HTERT RPE-1 (cell line): Measurements from ENCODE around the gene NOM1.

ENCODE experiments used
- in situ Hi-C: fragments of 300-500 bp; cut with MboI; formaldehyde crosslinking; loops from 4 replicates; pipeline ENCODE4 v1.14.3; 2020; ENCODE audit warnings: low sequenced_read_pairs

NOM1 gene

DNA sequence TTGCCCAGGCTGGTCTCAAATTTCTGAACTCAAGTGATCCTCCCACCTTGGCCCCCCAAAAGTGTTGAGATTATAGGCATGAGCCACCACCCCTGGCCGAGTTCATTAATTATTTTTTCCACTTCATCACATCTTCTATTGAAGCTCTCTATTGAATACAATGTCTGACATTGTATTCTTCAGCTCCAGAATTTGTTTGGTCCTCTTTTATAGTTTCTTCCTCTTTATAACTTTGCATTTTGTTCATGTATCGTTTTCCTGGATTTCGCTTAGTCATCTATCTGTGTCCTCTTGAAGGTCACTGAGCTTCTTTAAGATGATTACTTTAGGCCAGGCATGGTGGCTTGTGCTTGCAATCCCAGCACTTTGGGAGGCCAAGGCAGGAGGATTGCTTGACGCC is 30.2 kb downstream of the NOM1 start:
- in situ Hi-C loops: no loop called here

DNA sequence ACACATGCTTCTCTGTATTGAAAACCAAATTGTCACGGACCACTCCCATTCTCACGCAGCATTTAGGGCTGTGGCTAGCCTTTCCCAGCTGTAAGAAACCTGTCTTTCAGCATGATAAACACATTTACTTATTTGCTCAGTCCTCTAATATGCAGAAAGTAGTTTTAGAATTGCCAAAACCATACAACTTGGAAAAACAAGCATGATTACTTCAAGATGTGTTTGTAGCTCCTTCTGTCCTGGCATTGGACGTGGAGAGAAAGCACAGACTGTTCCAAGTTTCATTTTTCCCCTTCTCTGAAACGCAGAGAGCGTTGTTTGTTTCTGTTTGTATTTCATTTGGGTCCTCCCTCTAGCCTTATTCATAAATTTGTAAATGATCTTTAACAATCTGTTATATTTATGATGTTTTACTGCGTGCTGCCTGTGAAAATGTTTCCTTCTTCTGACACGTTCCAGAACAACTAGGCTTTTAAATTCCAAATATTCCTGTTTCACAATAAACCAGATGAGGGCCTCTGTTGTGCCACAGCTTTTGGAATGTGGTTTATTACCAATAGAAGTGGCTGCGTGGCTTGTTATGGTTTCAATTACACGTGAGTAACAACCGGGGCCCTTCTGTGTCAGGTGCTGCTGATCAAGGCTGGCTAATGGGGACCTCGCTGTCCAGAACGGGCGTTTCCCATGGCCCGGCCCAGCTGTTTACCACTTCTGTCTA is 34.8 kb downstream of the NOM1 start:
- in situ Hi-C loops: no loop called here

DNA sequence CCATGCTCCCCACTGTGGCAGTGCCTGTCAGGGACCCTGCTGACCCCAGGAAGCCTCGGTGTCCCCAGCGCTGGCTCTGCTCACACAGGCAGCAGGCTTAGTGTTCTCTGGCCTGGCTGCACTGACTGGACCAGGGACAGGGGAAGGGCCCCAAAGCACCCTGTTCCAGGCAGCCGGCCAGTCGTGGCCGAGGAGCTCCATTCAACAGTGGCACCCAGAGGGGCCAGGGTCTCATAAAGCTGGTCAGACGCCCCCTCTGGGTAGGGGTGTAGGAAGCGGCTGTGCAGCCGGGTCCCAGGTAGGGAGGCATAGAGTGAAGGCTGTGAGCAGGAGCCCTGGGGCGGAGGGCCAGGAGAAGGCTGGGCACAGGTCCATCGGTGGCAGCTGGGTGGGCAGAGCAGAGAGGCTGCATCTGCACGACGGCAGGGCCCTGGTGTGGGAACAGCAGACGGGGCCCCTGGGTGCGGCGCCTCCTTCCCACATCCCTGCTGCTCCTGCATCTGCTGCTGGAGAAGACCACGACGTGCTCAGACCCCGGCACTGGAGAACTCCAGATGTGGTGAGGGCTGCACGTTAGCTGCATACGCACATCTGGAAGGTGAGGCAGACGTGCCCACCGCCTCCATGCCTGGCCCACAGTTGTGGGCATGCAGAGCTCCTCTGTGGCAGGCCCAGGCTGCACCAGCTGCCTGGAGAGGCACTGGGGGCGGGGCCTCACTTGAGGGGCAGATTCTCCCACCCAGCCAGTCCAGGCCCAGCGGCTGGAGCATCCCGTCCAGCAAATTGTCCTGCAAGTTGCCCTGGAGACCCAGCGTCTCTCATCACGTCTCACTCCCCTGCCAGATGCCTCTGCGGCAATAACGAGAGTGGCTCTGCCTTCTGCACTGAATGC is 35.8 kb downstream of the NOM1 start:
- in situ Hi-C loops: no loop called here

DNA sequence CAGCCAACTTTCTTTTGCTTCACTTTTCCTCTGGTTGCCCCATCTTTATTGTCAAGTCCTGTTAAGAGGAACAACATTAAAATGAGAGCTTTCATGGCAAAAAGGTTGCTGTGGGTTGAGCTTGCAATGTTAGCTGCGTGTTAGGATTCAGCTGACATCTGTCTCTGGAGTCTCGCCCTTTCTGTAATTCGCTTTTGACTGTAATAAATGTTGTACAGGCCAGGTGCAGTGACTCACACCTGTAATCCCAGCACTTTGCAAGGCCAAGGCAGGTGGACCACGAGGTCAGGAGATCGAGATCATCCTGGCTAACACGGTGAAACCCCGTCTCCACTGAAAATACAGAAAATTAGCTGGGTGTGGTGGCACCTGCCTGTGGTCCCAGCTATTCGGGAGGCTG is 36.9 kb downstream of the NOM1 start:
- in situ Hi-C loops: no loop called here

DNA sequence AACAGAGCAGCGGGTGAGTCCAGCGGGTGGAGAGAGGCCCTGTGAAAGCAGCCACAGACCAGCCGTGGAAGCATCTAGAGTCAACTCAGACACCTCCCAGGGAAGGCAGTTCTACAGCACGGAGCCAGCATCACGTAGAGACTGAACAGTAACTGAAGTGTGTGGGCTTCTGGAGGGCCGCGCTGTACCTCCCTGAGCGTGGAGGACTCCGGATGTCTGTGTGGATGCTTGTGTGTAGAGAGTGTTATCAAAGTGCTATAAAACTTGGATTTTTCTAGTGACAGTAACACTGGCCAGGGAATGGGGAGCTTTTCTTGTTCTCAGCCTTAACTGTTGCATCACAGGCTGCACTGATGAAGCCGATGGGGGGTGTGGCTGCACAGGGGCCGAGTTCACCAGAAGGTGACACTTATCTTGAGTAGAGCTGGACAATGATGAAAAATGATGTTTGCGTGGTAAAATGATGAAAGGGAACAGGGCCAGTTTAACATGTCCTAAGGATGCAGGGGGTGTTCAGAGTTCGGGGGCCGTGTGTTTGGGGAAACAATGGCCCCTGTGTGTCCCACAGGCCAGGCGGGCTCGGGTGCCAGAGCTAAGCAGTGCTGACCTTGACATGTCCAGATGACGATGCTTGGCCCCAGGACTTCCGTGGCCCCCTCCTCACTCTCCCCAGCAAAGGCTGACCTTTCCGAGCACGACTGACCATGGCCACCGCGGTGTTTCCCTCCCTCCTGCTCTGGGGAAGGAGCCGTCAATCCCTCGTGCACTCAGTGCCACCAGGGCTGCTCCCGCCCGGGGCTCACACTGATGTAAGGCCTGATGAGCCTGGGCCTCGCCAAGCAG is 39.1 kb downstream of the NOM1 start:
- in situ Hi-C loops: no loop called here

DNA sequence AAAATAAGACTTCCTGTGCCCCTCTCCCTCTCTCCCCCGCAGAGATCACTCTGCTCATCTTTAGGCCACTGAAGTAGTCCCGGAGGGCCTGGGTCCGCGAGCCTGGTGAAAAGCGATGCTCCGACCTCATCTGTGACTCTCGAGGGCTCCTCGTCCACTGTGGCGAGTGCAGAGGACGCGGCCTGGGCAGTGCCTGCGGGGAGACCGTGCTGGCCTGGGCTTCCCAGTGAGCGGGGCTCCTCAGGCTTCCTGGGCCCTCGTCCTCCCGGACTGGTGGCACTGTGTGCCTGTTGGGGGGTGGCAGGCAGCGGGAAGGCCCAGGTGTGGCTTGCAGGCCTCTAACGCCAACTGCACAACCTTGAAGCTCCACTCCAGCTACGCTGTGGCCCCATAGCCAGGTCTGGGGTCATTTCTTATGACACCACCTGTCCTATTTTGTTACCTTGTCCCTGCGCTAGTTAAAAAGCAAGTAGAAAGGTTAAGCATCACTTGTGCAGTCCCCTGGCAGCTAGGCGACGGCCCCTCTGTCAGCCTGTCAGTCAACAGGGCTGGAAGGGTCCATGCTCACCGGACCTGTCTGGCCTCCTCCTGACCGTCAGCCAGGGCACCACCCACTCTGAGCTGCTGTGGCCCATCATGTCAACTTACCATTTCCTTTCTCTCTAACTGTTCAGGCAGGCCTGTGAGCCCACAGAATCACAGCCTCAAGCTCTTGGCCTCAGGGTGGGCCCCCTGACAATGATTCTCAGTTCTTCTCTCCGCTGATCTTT is 40.4 kb downstream of the NOM1 start:
- in situ Hi-C loops: no loop called here

DNA sequence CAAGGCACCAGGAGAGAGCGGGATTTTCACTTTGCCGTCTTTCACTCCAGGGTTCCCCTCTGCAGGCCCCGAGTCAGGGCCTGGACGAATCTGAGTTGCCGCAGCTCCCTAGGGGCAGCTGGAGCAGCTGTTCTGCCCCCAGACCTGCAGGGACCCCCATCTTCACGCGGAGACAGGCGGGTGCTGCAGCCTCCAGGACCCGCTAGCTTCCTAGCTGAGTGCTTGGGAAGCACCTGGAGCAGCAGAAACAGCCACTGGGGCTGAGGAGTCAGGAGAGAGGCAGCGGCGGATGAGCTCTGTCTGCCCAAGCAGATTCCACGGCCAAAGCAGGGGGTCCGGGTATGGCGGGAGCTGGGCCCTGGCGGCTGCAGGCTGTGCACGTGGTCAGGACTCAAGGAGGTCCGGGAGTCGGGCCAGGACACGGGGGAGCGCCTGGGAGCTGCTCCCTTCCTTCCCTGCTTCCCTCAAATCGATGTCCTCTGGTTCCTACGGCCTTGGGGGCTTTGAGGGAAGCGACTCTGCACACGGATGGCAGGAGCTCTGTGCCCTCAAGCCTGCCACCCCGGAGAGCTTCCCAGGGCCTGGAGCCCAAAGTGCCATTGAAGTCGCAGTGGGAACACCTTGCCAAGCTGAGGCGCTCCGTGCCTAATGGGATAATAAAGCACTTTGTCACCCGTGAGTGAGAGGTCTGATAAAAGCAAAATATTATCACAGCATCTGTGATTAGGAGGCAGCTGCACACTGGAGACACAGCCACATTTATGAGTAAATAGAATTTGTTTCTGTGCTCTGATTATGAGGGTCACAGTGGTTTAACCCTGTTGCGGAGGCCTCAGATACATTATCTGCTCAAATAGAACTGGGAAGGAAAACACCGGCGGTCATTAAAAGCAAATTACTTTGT is 43.8 kb downstream of the NOM1 start:
- in situ Hi-C loops: no loop called here

DNA sequence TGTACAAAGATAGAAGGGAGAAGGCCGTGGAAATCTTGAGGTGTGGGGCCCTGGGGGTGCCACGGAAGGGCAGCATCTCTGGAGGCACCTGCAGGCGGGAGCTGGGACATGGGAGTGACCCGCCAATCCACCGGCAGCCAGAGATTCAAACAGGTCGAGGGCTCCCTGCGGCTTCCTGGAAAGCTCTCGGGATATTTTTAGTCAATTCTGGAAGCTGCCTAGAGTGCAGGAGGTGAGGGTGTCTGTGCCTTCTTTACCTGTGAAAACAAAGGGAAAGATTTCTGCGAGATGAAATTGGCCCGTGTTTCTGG is 44.4 kb downstream of the NOM1 start:
- in situ Hi-C loops: no loop called here

DNA sequence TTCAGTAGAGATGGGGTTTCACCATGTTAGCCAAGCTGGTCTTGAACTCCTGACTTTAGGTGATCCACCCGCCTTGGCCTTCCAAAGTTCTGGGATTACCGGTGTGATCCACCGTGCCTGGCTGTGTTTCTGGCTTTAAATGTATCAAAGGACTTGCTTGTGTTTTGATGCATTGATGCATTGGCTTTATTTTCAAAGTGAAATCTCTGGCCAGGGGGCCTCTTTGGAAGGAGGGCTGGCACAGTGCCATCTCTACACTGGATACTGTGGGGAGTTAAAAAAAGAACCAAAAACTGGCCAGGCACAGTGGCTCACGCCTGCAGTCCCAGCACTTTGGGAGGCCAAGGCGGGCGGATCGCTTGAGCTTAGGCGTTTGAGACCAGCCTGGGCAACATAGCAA is 44.9 kb downstream of the NOM1 start:
- in situ Hi-C loops: no loop called here

DNA sequence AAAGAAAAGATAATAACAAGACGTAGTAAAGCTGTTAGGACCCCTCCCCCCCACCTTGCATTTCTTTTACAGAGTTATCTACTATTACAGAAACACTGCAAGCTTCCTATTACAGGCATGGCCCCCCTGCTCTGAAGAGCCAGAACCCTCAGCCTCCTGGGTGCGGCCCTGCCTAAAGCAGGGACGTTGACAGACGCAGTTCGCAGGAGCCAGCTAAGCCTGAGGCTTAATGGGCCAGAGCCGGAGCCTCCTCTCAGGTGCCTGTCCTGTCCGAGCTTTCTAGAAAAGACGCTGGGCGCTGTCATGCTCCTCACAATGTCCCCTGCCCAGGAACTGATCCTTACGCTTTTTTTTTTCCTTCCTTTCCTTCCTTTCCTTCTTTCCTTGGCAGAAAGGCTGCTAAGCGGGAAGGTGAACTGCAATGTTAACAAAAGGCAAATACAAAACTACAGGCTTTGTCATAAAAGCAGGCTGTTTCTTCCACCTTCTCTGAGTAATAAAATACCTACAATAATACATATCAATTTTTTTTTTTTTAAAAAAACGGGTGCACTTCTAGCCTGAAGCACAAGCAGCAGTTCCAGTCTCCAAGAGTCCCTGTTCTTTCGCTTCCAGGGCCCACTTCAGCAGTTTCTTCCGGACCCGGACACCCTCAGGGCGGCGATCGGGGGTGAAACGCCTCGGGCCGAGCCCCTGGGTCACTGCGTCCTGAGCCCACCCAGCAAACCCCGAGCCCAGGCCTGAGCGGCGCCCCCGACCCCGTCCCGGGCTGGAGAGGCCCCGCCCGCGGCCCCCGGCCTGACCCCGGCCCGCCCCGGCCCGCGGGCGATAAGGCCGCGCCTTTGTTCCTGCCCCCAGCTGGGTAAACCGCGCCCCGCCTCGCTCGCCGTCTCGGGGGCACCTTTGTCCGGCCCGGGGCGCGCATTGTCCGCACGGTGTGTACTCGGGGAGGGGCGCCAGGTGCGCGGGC is 49.8 kb downstream of the NOM1 start:
- in situ Hi-C loops: no loop called here

DNA sequence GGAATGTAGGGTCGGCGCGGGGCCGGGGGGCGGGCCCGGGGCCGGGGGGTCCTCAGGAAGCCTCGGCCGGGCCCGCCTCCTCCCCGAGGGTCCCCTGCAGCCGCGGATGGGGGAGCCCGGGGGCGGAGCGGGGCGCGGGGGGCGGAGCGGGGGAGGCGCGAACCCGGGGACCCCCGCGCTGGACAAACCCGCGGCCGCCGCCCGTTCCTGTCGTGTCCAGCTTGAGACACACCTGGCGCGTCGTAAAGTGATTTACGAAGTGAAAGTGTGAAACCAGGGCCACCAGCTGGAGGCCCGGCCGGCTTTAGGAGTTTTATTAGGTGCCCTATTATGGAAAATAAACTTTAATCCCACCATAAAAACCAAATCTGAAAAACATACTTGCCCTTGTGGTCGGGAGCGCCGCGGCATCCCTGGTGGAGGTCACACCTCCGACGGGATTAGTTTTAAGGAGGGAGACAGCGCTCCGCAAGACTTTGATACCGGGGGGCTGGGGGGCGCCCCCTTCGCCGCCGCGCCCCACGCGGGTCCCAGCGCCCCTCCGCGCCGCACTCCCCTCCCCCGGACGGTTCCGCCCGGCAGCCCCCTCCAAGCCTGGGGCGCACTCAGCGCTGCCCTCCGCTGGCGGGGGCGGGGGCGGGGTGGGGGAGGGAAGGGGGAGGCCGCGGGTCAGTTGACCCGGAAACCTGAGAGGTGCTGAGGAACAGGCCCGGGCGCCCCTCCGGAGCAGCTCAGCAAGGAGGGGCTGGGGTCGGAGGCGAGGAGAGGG is 50.6 kb downstream of the NOM1 start:
- in situ Hi-C loops: no loop called here

DNA sequence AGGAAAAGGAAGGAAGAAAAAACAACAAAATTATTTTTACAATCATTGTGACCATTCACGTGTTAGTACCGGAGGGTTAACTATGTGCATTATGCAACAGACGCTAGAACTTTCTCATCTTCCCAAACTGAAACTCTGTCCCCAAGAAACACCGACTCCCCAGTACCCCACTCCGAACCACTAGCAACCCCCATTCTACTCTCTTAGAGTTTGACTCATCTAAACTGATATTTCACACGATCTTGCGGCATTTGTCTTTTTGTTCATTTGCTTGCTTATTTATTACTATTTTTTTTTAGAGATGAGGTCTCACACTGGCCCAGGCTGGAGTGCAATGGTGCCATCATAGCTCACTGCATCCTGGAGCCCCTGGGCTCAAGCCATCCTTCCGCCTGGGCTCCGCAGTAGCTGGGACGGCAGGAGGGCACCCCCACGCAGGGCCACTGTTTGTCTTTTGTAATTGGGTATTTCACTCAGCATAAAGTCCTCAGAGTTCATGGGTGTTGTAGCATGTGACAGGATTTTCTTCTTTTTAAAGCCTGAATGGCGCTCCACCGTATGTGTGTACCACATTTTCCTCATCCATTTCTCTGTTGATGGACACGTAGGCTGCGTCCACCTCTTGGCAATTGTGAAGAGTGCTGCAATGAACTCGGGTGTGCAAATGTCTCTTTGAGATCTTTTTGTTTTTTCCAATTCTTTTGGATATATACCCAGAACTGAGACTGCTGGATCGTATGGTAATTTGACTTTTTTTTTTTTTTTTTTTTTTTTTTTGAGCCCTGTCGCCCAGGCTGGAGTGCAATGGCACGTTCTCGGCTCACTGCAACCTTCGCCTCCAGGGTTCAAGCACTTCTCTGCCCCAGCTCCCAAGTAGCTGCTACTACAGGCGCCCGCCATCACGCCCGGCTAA is 51.5 kb downstream of the NOM1 start:
- in situ Hi-C loops: no loop called here

DNA sequence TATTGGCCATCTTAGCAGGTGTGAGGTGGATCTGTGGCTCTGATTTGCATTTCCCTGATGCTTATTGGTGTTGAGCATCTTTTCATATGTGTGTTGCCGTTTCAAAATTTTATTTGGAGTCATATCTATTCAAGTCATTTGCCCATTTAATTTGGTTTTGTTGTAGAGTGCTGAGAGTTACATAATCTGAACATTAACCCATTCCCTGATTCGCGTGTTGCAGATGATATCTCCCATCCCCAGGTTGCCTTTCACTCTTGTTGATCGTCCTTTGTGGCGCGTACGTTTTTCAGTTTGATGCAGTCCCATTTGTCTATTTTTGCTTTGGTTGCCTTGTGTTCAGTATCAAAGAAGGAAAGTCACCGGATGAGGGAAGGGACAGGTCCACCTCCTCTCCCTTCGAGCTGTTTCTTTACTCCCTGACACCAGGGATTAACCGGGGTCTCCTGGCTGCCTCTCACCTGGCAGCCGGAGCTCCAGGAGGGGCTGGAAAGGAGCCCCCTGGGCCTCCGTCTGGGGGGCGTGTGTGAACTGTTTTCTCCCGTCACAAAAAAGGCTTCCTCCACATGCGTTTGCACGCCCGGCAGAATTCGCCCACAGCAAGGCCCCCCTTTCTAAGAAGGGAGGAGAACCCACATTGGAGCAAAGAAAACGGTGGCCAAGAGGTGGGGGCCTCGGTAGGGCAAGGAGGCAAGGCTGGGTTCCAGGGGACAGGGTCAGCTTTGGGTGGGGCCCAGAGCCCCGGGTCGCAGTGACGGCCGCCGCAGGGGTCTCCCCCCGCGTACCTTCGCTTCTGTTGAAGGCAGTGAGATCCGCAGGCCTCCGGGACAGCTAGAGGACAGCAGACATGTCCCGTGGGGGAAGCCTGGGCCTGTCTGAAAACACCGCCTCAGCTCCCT is 52.7 kb downstream of the NOM1 start:
- in situ Hi-C loops: no loop called here

DNA sequence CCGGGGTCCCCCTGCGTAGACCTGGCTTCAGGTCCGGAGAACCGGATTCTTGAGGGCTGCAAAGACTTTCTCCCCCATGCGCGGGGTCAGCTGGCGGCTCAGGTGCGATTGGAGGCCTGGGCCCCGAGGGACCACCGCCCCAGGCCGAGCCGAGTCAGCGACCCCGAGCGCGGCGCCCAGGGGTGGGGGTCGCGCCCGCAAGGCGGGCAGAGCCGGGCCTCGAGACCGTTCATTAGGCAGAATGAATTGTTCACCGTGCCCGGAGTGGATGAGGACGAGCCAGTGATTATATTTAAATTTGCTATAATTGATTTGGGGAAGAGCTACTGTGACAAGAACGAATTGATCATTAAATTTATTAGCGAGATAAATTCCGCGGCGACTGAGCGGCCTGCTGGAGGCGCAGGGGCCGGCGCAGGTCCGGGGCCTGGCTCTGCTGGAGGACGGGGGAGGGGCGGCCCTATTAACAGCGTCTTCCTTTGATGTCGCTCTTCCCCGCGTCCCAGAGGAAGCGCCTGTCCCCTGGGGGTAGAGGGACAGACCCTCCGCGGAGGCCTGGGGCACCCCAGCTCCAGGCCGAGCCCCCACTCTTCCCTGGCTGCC is 53.4 kb downstream of the NOM1 start:
- in situ Hi-C loops: no loop called here

DNA sequence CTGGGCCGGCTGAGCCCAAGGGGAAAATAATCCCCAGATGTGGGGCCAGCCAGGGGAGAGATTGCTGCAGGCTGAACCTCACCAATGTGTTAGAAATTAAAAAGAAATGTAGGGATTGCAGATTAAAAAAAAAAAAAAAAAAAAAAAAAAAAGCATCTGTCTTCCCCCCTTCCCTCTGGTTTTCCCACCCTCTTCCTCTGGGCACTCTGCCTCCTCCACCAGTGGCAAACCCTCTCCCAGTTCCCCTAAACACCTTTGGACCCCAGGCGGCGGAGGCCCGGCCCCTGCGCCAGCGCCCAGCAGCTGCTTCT is 53.9 kb downstream of the NOM1 start:
- in situ Hi-C loops: no loop called here
